SW 1271 (cell line): ENCODE results near the gene LARP4.
"Not testable (repeated sequence)": the region's sequence is repeated elsewhere in the genome, so short reads cannot be mapped to it uniquely, and the experiment has no call there.

Source experiments
- DNase-seq, 2 experiments: peaks; one replicate each; lab custom pipeline; 2025; lab: John Stamatoyannopoulos, UW

The LARP4 gene

DNA sequence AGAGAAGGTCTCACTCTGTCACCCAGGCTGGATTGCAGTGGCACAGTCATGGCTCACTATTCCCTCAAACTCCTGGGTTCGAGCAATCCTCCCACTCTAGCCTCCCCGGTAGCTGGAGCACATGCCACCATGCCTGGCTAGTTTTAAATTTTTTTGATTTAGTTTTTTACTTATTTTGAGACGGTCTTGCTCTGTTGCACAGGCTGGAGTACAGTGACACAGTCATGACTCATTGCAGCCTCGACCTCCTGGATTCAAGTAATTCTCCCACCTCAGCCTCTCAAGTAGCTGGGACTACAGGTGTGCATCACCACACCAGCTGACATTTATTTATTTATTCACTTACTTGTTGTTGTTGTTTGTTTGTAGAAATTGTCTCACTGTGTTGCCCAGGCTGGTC is 81.9 kb downstream of the LARP4 start:
- DNase-seq: no peak

GRCh38 chr12:50483488-50483887 is 82.8 kb downstream of the LARP4 start:
- DNase-seq: no peak

GRCh38 chr12:50488801-50489200 is 88.1 kb downstream of the LARP4 start:
- no peak for DNase-seq

- DNase-seq: not testable (repeated sequence)
Measured at GRCh38 chr12:50498119-50498518, 97.4 kb downstream of the LARP4 start.

DNA sequence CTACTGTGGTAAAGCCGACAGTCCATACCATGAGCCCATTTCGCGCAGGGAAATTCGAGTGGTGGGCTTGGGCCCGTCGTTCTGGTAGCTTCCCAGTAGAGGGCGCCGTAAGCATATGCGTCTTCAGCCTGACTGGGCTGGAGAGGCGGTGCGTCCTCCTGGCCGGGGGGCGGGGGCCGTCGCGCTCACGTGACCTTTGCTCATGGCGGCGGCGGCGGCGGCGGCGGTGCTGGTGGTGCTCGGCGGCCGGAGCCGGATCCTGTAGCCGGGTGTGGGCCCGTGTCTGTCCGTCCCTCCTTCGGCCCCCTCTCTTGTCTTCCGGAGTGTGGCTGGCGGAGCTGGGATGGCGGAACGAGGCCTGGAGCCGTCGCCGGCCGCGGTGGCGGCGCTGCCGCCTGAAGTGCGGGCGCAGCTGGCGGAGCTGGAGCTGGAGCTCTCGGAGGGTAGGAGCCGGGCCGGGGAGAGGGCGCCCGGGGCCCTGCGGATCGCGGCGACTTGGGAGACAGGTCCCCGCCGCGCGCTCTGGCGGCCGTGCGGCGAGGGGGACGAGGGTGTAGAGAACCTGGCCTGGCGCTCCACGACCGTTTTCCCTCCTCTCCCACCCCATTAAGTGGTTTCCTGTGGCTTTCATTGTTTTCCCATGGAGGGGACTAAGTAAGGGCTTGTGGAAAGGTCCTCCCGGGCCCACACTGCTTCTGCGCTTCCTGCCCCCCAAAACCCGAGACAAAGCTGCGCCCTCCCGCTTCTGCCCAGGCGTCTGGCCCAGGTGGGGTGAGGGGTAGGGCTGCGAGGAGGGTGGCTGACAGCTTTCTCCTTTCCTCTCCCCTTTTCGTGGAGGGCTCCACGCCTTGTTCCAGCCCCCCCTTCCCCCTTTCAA is 104.4 kb downstream of the LARP4 start, which contains the start of gene DIP2B:
DIP2B (plus strand) TSS at position 188 of the 877 bp plus-strand sequence; CDS start at position 344, 156 bp downstream.
- peak; percentile 63 to 86 for DNase-seq

DNA sequence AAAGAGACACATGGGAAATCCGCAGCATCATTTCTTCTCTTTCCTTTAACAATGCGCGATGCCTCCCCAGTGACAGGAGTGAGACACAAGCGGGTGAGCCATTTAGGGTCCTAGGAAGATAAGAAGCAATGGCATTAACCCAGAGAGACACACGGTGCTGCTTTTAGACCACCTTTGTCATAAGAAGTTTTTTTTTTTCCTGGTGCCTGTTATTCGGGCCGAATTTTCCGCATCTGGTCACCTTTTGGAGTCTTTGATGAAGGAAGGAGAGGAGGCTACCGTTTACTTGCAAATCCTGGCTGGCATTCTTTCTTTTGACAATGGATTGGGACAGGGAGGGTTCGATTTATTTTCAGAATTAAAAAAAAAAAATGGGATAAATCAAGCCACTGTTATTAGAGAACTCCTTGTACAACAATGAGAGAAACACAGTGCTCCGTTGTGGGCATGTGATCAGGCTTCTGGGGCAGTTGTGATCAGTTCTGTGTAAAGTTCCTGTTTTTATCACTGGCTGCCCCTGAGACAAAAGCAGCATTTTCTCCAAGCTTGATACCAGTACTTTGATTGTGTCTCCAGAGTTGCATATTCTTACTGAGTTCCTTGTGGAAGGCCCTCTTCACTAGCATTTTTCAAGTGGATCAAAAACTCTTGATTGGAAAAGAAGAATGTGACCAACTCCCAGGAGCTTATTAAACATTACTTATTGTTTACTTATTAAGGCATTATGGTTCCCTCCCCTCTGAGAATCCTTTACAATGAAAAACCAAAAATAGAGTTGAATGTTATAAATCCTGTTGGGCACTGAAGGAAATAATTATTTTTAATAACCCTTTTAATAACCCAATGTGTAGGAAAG is 105.2 kb downstream of the LARP4 start:
- peak in 1 of 2 experiments; percentile 23 for DNase-seq

- no peak for DNase-seq
Measured at GRCh38 chr12:50506753-50507473, 106.2 kb downstream of the LARP4 start.

- DNase-seq: no peak
Measured at GRCh38 chr12:50507474-50507838, 106.8 kb downstream of the LARP4 start.

DNA sequence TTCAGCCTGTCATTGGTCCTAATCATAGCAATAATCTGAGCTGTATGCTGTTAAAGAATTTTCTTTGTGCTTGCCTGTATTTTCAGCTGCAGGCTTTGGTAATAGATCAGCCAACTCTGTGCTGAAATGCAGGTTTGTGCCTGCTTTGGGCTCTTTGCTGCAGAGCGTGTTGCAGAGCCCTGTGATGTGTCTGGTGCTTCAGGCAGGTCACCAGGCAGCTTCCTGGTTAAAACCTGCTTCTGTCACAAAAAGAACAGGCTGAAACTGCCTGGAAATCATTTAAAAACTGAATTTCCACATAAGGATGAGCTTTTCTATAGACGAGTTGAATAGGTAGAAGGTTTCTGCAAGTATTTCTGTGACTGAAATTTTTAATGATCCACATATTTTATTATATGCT is 107.2 kb downstream of the LARP4 start:
- no peak for DNase-seq

DNA sequence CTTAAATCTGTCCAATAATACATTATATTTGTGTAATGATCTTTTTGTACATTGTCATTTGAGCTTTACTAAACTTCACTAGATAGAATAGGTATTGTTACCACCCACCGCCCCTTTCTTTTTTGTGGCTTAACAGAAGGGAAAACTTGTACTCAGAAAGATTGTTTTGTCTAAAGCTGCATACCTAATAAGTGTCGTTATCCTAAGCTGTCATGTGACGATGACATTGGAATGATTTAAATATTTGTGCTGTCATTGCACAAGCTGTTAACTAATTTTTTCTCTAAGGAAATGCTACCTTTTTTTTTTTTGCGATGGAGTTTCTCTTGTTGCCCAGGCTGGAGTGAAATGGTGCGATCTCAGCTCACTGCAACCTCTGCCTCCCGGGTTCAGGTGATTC is 107.7 kb downstream of the LARP4 start:
- DNase-seq: no peak

- no peak for DNase-seq
Measured at GRCh38 chr12:50508970-50509663, 108.4 kb downstream of the LARP4 start.

DNA sequence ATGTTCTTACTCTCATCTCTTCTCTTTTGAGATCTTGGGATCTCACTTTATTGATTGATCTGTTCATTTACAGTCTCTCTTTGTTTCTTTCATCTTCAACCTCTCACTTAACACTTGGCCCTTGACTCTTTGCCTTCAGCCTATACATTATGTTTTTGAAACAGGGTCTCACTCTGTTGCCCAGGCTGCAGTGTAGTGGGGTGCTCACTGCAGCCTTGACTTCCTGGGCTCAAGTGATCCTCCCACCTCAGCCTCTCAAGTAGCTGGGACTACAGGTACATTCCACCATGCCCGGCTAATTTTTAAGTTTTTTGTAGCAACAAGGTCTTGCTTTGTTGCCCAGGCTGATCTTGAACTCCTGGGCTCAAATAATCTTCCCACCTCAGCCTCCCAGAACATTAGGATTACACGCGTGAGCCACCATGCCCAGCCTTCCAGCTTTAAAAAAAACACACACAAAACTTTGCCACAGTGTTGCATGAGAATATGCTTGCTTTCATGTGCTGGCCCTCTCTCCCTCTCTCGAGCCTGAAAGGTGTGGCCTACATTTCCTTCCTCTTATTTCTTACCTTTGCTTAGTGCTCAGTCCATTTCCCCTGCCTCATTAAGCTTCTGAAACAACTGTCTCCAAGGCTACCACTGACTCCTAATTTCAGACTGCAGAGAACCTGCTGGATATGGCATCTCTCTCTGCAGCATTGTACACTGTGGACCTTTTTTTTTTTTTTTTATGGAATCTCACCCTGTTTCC is 114.0 kb downstream of the LARP4 start:
- no peak for DNase-seq

GRCh38 chr12:50515587-50515986 is 114.9 kb downstream of the LARP4 start:
- no peak for DNase-seq

DNA sequence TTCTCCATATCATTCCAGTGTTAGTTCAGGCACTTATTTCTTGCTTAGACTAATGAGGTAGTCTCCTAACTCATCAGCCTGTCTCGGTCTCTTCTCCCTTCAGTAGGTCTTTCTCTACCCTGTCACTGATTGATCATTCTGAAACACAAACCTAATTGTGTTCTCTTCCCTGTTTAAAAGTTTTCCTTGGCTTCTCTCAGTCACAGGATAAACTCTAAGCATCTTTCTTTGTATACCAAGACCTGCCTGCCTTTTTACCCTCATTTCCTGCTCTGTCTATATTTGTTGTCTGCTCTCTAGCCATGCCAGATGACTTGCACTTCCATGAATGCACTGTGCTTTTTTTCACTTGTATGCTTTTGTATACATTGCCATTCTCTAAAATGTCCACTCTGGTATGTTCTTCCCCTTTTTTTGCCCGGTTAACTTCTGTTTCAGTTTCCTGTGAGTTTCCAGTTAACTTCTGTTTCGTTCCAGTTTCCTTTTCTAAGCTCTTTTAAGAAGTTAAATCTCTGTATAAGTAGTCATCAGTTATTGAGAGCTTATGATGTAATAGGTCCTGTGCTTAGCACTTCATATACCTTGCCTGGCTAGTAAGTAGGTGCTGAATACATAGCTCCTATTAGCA is 116.8 kb downstream of the LARP4 start:
- peak in 1 of 2 experiments; percentile 36 for DNase-seq

DNA sequence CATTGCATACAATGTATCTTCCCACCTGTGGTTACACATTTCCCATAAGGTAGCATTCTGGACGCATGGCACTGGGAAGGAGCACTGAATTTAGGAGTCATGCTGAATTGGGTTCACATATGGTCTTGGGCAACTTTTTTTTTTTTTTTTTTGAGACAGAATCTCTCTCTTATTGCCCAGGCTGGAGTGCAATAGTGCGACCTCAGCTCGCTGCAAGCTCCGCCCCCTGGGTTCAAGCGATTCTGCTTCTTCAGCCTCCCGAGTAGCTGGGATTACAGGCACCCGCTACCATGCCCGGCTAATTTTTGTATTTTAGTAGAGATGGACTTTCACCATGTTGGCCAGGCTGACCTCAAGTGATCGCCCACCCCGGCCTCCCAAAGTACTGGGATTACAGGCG is 117.4 kb downstream of the LARP4 start:
- DNase-seq: no peak

GRCh38 chr12:50519353-50519752 is 118.7 kb downstream of the LARP4 start:
- DNase-seq: no peak

DNA sequence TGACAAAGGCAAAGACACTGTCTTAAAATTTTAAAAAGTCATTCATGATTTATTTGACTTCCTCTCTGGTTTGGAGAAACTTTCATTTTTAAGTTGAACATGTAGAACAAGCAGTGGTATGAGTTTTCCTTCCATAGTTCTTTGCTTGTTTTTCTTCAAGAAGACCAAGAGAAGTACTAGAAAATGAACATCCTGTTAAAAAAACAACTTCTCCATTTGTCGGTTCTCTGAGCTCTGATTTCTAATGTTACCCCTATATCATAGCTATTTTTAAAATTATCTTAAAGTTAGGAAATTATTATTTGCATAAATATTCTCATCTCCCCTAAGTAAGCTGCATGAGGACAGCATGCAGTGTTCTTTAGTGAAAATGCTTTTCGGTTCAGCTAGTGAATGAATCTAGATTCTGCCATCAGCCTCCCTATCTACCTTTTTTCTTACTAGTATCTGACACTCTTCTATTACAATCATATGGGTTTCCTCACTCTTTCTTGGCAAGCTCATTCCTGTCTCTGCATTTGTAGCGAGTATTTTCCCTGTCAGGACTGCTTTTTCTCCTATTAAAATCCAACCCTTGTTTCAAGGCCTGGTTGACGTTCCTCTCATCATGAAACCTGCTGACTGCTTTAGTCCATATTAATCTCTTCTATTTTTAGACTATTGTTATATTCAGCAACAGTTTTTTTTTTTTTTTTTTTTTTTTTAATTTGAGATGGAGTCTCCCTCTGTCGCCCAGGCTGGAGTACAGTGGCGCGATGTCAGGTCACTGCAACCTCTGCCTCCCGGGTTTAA is 119.9 kb downstream of the LARP4 start:
- no peak for DNase-seq

DNA sequence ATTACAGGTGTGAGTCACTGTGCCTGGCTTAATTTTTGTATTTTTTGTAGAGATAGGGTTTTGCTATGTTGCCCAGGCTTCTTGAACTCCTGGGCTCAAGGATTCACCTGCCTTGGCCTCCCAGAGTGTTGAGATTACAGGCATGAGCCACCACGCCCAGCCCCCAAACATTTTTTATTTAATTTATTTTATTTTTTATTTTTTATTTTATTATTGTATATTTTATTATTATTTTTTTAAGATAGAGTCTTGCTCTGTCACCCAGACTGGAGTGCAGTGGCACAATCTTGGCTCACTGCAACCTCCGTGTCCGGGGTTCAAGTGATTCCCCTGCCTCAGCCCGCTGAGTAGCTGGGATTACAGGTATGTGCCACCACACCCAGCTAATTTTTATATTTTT is 121.1 kb downstream of the LARP4 start:
- DNase-seq: not testable (repeated sequence)

GRCh38 chr12:50523772-50524171 is 123.1 kb downstream of the LARP4 start:
- DNase-seq: no peak

- no peak for DNase-seq
Measured at GRCh38 chr12:50524621-50525020, 123.9 kb downstream of the LARP4 start.
